G401 (cell line): Measurements from ENCODE around the gene FOXP1. TPM values are rescaled to one million over a fixed set of nuclear protein-coding genes. Genes with fewer than 3 reads are reported as not detected.

Experiments used
- DNase-seq: peaks from one replicate; pipeline ENCODE4 v3.0.0-alpha.2; 2015; ENCODE audit warnings: low spot score
- in situ Hi-C: cut with HindIII; loops from 2 replicates; pipeline ENCODE4 v1.10.0; 2016; ENCODE audit warnings: low sequenced_read_pairs, mixed read lengths
- total RNA-seq: library from RNA; depleted of rRNA; stranded (reverse); fragments of >200 nt; shearing (Covaris generic); gene quantifications from 2 replicates; pipeline ENCODE4 v1.2.3, GENCODE V29; 2014

The FOXP1 gene
- total RNA-seq, 1 experiment from 2014 or later, result 9.7 TPM

- in situ Hi-C loops, result no loop called here
These were observed 154.5 kb downstream of the FOXP1 start for GRCh38 chr3:71428841-71429596.

GRCh38 chr3:71425491-71426071 is 157.9 kb downstream of the FOXP1 start:
- in situ Hi-C loops, result no loop called here
- DNase-seq, result no peak

More at GRCh38 chr3:71428841-71429596, 154.5 kb downstream of the FOXP1 start:
- no peak for DNase-seq

- in situ Hi-C loops, result no loop called here
These were observed 160.2 kb downstream of the FOXP1 start for GRCh38 chr3:71423151-71423906.

GRCh38 chr3:71421820-71422566 is 161.5 kb downstream of the FOXP1 start:
- DNase-seq, result no peak
- in situ Hi-C loops, result no loop called here

More at GRCh38 chr3:71423151-71423906, 160.2 kb downstream of the FOXP1 start:
- DNase-seq, result no peak

- in situ Hi-C loops, result no loop called here
- DNase-seq, result no peak
These were observed 162.1 kb downstream of the FOXP1 start for GRCh38 chr3:71421475-71421819.

GRCh38 chr3:71419369-71419768 is 164.2 kb downstream of the FOXP1 start:
- no peak for DNase-seq
- in situ Hi-C loops, result no loop called here

GRCh38 chr3:71417791-71418190 is 165.7 kb downstream of the FOXP1 start:
- in situ Hi-C loops, result no loop called here

GRCh38 chr3:71416876-71417275 is 166.7 kb downstream of the FOXP1 start:
- DNase-seq, result no peak
- in situ Hi-C loops, result no loop called here

More at GRCh38 chr3:71417791-71418190, 165.7 kb downstream of the FOXP1 start:
- no peak for DNase-seq

GRCh38 chr3:71415681-71416122 is 167.8 kb downstream of the FOXP1 start:
- in situ Hi-C loops, result no loop called here
- DNase-seq, result no peak

GRCh38 chr3:71414189-71414927 is 169.2 kb downstream of the FOXP1 start:
- in situ Hi-C loops, result no loop called here
- DNase-seq, result no peak

- in situ Hi-C loops, result no loop called here
- no peak for DNase-seq
These were observed 170.0 kb downstream of the FOXP1 start for GRCh38 chr3:71413572-71413971.

- DNase-seq, result no peak
- in situ Hi-C loops, result no loop called here
These were observed 174.2 kb downstream of the FOXP1 start for GRCh38 chr3:71409352-71409751.

- DNase-seq, result no peak
- in situ Hi-C loops, result no loop called here
These were observed 174.6 kb downstream of the FOXP1 start for GRCh38 chr3:71408903-71409302.

GRCh38 chr3:71407823-71408222 is 175.7 kb downstream of the FOXP1 start:
- no peak for DNase-seq
- in situ Hi-C loops, result no loop called here

- in situ Hi-C loops, result no loop called here
- DNase-seq, result no peak
These were observed 176.3 kb downstream of the FOXP1 start for GRCh38 chr3:71406972-71407810.

GRCh38 chr3:71402911-71403310 is 180.6 kb downstream of the FOXP1 start:
- no peak for DNase-seq
- in situ Hi-C loops, result no loop called here

- in situ Hi-C loops, result no loop called here
- DNase-seq, result no peak
These were observed 181.2 kb downstream of the FOXP1 start for GRCh38 chr3:71402280-71402679.

- in situ Hi-C loops, result no loop called here
- no peak for DNase-seq
These were observed 181.8 kb downstream of the FOXP1 start for GRCh38 chr3:71401695-71402231.
